LHCN-M2 (cell line): ENCODE results near the gene SCAMP3. TPM values are rescaled to one million over a fixed set of nuclear protein-coding genes. Genes with fewer than 3 reads are reported as not detected.
"Not testable (repeated sequence)": the region's sequence is repeated elsewhere in the genome, so short reads cannot be mapped to it uniquely, and the experiment has no call there.

Experiments used
- DNase-seq: peaks from one replicate; pipeline ENCODE4 v3.0.0-alpha.2; 2012; ENCODE audit warnings: low read depth
- polyA plus RNA-seq: library from polyadenylated mRNA; unstranded; fragments of >200 nt; gene quantifications from one replicate; pipeline ENCODE4 v1.2.1, GENCODE V29; 2012; ENCODE audit warnings: missing spikeins
- total RNA-seq: library from RNA; depleted of rRNA; stranded (reverse); fragments of >200 nt; gene quantifications from 2 replicates; pipeline ENCODE4 v1.2.3, GENCODE V29; 2014; rRNA removed

The SCAMP3 gene
- total RNA-seq: 83.7 and 101 TPM in 2 replicates
- 119 TPM for polyA plus RNA-seq

- DNase-seq: peak; percentile 98
Observed at GRCh38 chr1:155261852-155262673, at the start of gene SCAMP3. SCAMP3 (minus strand) TSS chr1:155262360; CDS start chr1:155262151, 209 bp downstream.

GRCh38 chr1:155309423-155310021 lies 47.4 kb upstream of the SCAMP3 start:
- DNase-seq: no peak

GRCh38 chr1:155308493-155309422 lies 46.6 kb upstream of the SCAMP3 start, which contains the start of gene FDPS:
FDPS (plus strand) TSS chr1:155308866; CDS start chr1:155309790, 924 bp downstream.
- DNase-seq: peak; percentile 99

- peak; percentile 66 for DNase-seq
Observed at GRCh38 chr1:155307247-155307740, 45.1 kb upstream of the SCAMP3 start.

GRCh38 chr1:155305881-155306391 lies 43.8 kb upstream of the SCAMP3 start:
- peak; percentile 69 for DNase-seq

- DNase-seq: no peak
Observed at GRCh38 chr1:155304558-155305063, 42.5 kb upstream of the SCAMP3 start.

- no peak for DNase-seq
Observed at GRCh38 chr1:155301342-155301841, 39.2 kb upstream of the SCAMP3 start, which contains the start of gene PKLR. PKLR (minus strand) TSS chr1:155301438; CDS start chr1:155301395, 43 bp downstream.

GRCh38 chr1:155300553-155301329 lies 38.6 kb upstream of the SCAMP3 start:
- DNase-seq: no peak

GRCh38 chr1:155300024-155300423 lies 37.9 kb upstream of the SCAMP3 start:
- no peak for DNase-seq

- DNase-seq: no peak
Observed at GRCh38 chr1:155297384-155297783, 35.2 kb upstream of the SCAMP3 start.

GRCh38 chr1:155296661-155297060 lies 34.5 kb upstream of the SCAMP3 start:
- no peak for DNase-seq

GRCh38 chr1:155295942-155296267 lies 33.7 kb upstream of the SCAMP3 start:
- no peak for DNase-seq

- DNase-seq: no peak
Observed at GRCh38 chr1:155295183-155295941, 33.2 kb upstream of the SCAMP3 start.

GRCh38 chr1:155294520-155295182 lies 32.5 kb upstream of the SCAMP3 start:
- no peak for DNase-seq

GRCh38 chr1:155293086-155293749 lies 31.1 kb upstream of the SCAMP3 start:
- no peak for DNase-seq

- DNase-seq: not testable (repeated sequence)
Observed at GRCh38 chr1:155291006-155291405, 28.8 kb upstream of the SCAMP3 start.

GRCh38 chr1:155287987-155288543 lies 25.9 kb upstream of the SCAMP3 start:
- no peak for DNase-seq

- no peak for DNase-seq
Observed at GRCh38 chr1:155286544-155286943, 24.4 kb upstream of the SCAMP3 start.
